Gastroesophageal sphincter (tissue), 3 donors: ENCODE results near the gene FAM168A.

ENCODE experiments used
- EP300 ChIP-seq: sonication (generic); formaldehyde crosslinking; IDR thresholded peaks from one replicate; pipeline ENCODE4 v1.6.1; 2017; ENCODE audit warnings: antibody characterized with exemption, mild to moderate bottlenecking
- POLR2A ChIP-seq, 2 donors: fragments of 450-650 bp; IDR thresholded peaks; one replicate each; pipeline ENCODE4 v1.6.1; 2017; ENCODE audit warnings: antibody characterized with exemption in 2 of 2, mild to moderate bottlenecking in 2 of 2, moderate library complexity in 1 of 2
- TF ChIP-seq, protein P1 (sequence below), 4 experiments: fragments of 200-600 bp in 2 of 4; fragments of 450-650 bp in 2 of 4; sonication (generic) in 1 of 4; IDR thresholded peaks; one replicate each; pipeline ENCODE4 v1.5.1; 2017 to 2019; ENCODE audit warnings: antibody characterized with exemption in 4 of 4, mild to moderate bottlenecking in 2 of 4, moderate library complexity in 2 of 4

- TF ChIP-seq, protein P1, sequence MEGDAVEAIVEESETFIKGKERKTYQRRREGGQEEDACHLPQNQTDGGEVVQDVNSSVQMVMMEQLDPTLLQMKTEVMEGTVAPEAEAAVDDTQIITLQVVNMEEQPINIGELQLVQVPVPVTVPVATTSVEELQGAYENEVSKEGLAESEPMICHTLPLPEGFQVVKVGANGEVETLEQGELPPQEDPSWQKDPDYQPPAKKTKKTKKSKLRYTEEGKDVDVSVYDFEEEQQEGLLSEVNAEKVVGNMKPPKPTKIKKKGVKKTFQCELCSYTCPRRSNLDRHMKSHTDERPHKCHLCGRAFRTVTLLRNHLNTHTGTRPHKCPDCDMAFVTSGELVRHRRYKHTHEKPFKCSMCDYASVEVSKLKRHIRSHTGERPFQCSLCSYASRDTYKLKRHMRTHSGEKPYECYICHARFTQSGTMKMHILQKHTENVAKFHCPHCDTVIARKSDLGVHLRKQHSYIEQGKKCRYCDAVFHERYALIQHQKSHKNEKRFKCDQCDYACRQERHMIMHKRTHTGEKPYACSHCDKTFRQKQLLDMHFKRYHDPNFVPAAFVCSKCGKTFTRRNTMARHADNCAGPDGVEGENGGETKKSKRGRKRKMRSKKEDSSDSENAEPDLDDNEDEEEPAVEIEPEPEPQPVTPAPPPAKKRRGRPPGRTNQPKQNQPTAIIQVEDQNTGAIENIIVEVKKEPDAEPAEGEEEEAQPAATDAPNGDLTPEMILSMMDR (IDR thresholded peaks at IDR 0.05): no peak
- no peak for TF ChIP-seq POLR2A (IDR thresholded peaks at IDR 0.05)
- TF ChIP-seq EP300: no peak
Observed at GRCh38 chr11:73591743-73592142, 6.2 kb downstream of the FAM168A start.
